Omental fat pad (tissue), 4 donors: ENCODE measurements around the gene ZMYND12. TPM values are rescaled to one million over a fixed set of nuclear protein-coding genes. Genes with fewer than 3 reads are reported as not detected.

ENCODE experiments used
- ATAC-seq: fragments of 150-250 bp; one replicate; pipeline ENCODE4 v1.9.1; 2016; ENCODE audit warnings: mild to moderate bottlenecking, moderate library complexity; ENCODE audit not compliant: low FRiP score
- DNase-seq: peaks from one replicate; pipeline ENCODE4 v3.0.0-alpha.2; 2019; ENCODE audit warnings: low spot score
- CTCF ChIP-seq, 3 donors: fragments of 450-650 bp; IDR thresholded peaks; one replicate each; pipeline ENCODE4 v1.5.1; 2016 to 2017; ENCODE audit warnings: antibody characterized with exemption in 3 of 3, mild to moderate bottlenecking in 3 of 3, moderate library complexity in 2 of 3
- small RNA-seq: library from RNA; depleted of rRNA; stranded (forward); fragments of <200 nt; gene quantifications from one replicate; pipeline ENCODE3, GENCODE V24; 2016
- total RNA-seq, 4 donors: library from RNA; depleted of rRNA; stranded (reverse); fragments of >200 nt; gene quantifications; one replicate each; pipeline ENCODE4 v1.1.0, GENCODE V29; 2016

Gene ZMYND12
- total RNA-seq, 4 donors from 2014 or later, result 0.82 to 2.2 (median 1.7) TPM

DNA sequence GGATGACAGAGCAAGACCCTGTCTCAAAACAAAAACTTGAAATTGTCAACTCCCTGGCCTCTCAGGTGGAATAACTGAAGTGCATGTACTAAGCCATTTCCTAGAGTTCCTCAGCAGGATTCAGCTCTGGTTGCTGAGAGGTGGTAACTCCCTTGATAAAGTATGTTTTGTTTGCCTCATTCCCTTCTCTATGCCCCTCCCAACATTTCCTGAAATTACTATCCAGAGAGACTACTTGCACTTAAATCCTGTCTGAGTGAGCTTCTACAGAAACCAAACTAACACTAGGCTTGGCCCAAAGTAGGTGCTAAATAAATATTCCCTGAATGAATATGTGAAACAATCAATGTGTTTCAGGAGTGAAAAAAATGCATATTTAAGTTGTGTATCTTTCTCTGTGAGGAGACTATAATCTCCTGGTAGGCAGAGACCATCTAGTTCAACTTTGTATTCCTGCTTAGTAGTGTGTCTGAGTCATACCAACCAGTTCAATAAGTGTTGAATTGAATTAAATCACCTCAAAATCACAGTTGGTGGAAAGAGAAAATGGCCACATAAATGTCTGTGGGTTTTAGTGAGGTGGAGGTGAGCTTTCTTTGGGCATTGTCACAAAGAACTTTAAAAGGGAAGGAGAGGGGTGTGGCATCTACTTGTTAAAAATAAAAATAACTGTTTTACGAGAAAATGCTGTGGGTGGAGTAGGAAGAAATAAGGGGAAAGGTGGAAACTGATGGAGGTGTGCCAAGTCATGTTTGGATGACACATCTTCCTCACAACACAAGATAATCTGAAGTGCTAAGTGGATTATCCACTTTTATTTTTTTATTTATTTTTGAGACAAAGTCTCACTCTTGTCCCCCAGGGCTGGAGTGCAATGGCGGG, 62.6 kb downstream of the ZMYND12 start:
- DNase-seq, result no peak
- ATAC-seq, result no peak
- no peak for TF ChIP-seq CTCF (IDR thresholded peaks at IDR 0.05)

- TF ChIP-seq CTCF (IDR thresholded peaks at IDR 0.05), result no peak
- ATAC-seq (no peak), DNase-seq (no peak)
Measured at GRCh38 chr1:42392255-42392654, 63.6 kb downstream of the ZMYND12 start.

GRCh38 chr1:42386051-42386450, 69.8 kb downstream of the ZMYND12 start:
- ATAC-seq (no peak), DNase-seq (no peak)
- TF ChIP-seq CTCF (IDR thresholded peaks at IDR 0.05), result no peak

DNA sequence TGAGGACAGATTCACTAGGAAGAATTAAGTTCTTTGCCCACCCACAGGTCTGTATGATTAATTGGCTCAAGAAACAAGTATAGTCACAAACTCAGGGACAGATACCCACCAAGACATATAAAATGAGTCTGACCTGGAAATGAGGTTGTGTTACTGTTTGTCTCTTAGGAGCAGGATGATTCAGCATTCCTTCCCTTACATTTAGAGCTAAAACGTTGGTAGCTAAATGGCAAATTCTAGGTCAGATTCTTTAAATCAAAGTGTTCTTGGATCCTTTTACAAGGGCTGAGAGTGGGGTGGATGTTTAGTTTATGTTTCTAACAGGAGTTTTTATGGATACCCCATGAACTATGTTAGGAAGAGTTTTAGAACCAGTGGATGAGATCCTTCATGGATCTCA, 70.5 kb downstream of the ZMYND12 start:
- ATAC-seq, result no peak
- DNase-seq, result no peak
- TF ChIP-seq CTCF (IDR thresholded peaks at IDR 0.05), result no peak

GRCh38 chr1:42381280-42381673, 74.5 kb downstream of the ZMYND12 start:
- DNase-seq (no peak), ATAC-seq (no peak)
- TF ChIP-seq CTCF (IDR thresholded peaks at IDR 0.05), result no peak

DNA sequence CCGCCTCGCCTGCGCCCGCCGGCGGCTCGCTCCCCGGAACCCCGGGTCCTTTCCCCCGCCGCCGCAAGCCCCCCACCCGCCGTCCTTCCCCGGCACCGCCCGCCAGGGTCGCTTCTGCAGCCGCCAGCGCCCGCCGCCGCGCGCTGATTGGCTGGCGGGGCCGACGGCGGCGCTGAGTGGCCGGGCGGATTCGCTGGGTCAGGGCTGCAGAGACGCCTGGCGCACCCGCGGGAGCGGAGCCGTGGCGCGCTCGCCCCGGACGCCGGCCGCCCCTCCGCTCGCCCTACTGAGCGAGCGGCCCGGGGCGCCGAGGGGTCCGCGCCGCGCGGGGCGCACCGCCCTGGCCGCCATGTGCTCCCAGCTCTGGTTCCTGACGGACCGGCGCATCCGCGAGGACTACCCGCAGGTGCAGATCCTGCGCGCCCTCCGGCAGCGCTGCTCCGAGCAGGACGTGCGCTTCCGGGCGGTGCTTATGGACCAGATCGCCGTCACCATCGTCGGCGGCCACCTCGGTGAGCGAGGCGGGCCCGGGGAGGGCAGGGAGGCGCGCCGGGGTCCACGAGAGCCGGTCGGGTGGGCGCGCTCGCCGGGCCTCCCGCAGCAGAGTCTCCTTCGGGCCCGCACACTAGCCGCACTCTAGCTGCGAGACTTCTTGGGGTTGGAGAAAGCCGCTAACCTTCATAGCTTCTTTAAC, 75.1 kb downstream of the ZMYND12 start, which contains the start of gene RIMKLA:
TSS of gene RIMKLA (plus strand) at position 207 of the 694 bp plus-strand sequence. CDS start at position 350, 143 bp downstream.
- peak; percentile 94 for ATAC-seq

More for the DNA sequence above, 75.1 kb downstream of the ZMYND12 start, which contains the start of gene RIMKLA:
- DNase-seq, result no peak
- no peak for TF ChIP-seq CTCF (IDR thresholded peaks at IDR 0.05)

Small RNAs within 50 kb of the gene (small RNA-seq; reads per million reads assigned to genes)
- gene TMSB4XP1, result not detected

Other genes starting within 250 kb of the ZMYND12 start
- gene FOXJ3, start 120.8 kb downstream of the ZMYND12 start, total RNA-seq, result 10 to 100 TPM; 49.7 to 83.5 (median 56.1) TPM
- gene RIMKLA, start 75.2 kb downstream of the ZMYND12 start, total RNA-seq, result under 1 TPM; 0.12 to 0.38 (median 0.25) TPM
- gene PPCS, start 521 bp upstream of the ZMYND12 start, total RNA-seq, result 10 to 100 TPM; 42.0 to 57.3 (median 43.8) TPM
- 1 to 10 TPM; 1.9 to 3.5 (median 2.6) TPM for gene CCDC30, start 7.3 kb upstream of the ZMYND12 start, total RNA-seq
- gene PPIH, start 202.4 kb upstream of the ZMYND12 start, total RNA-seq, result 10 to 100 TPM; 14.9 to 29.3 (median 20.8) TPM
- 100 to 1,000 TPM; 509 to 860 (median 681) TPM for gene YBX1, start 226.4 kb upstream of the ZMYND12 start, total RNA-seq